ENCODE data around the gene POFUT2.

DNA sequence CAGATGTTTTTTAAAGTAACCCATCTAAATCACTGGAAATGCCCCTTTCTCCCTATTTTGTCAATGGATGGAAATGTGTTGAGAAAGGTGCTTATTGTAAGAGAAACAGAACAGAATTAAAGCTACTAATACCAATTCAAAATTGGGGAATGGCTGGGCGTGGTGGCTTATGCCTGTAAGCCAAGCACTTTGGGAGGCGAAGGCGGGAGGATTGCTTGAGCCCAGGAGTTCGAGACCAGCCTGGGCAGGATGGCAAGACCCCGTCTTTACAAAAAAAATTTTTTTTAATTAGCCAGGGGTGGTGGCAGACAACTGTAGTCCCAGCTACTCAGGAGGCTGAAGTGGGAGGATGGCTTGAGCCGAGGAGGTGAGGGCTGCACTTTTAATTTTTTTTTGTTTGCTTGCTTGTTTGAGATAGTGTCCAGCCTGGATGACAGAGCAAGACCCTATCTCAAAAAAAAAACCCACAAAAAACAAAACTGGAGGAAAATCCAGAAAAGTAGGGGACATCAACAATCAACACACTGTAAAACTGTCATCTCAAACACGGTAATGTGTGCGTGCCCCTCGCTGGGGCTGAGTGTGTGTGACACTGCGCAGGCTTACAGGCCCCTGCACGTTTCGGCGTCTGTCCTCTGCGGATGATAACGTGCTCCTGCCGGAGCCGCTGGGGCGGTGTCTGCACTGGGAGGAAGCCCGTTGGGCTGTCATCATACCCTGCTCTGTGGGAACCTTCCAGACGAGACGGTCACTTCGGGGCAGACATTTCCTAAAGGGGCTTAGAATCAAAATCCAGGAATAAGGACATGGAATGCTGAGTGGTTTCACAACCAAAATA is 11.6 kb upstream of the POFUT2 start:
- TF ChIP-seq POLR2A (IDR thresholded peaks at IDR 0.05) = no peak
- TF ChIP-seq, protein P1, sequence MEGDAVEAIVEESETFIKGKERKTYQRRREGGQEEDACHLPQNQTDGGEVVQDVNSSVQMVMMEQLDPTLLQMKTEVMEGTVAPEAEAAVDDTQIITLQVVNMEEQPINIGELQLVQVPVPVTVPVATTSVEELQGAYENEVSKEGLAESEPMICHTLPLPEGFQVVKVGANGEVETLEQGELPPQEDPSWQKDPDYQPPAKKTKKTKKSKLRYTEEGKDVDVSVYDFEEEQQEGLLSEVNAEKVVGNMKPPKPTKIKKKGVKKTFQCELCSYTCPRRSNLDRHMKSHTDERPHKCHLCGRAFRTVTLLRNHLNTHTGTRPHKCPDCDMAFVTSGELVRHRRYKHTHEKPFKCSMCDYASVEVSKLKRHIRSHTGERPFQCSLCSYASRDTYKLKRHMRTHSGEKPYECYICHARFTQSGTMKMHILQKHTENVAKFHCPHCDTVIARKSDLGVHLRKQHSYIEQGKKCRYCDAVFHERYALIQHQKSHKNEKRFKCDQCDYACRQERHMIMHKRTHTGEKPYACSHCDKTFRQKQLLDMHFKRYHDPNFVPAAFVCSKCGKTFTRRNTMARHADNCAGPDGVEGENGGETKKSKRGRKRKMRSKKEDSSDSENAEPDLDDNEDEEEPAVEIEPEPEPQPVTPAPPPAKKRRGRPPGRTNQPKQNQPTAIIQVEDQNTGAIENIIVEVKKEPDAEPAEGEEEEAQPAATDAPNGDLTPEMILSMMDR (IDR thresholded peaks at IDR 0.05) = no peak
